GM18508 (cell line): ENCODE measurements around the gene GATA6.
"Not testable (repeated sequence)": the region's sequence is repeated elsewhere in the genome, so short reads cannot be mapped to it uniquely, and the experiment has no call there.

Source experiments
- ATAC-seq: cut with Tn5 transposase; IDR thresholded peaks from one replicate; pipeline ENCODE4 v1.9.1; 2021; ENCODE audit warnings: moderate number of reproducible peaks; ENCODE audit not compliant: insufficient read depth, unreplicated experiment

The GATA6 gene

GRCh38 chr18:22179174-22179573 lies 9.8 kb downstream of the GATA6 start:
- no peak for ATAC-seq

- ATAC-seq = no peak
Observed at GRCh38 chr18:22179631-22180030, 10.2 kb downstream of the GATA6 start.

GRCh38 chr18:22180722-22181121 lies 11.3 kb downstream of the GATA6 start:
- no peak for ATAC-seq

- no peak for ATAC-seq
Observed at GRCh38 chr18:22182884-22183697, 13.7 kb downstream of the GATA6 start.

- no peak for ATAC-seq
Observed at GRCh38 chr18:22183698-22184170, 14.3 kb downstream of the GATA6 start.

GRCh38 chr18:22184573-22184972 lies 15.2 kb downstream of the GATA6 start:
- ATAC-seq = not testable (repeated sequence)

GRCh38 chr18:22185273-22185672 lies 15.9 kb downstream of the GATA6 start:
- ATAC-seq = no peak

GRCh38 chr18:22185771-22186386 lies 16.5 kb downstream of the GATA6 start:
- ATAC-seq = no peak

GRCh38 chr18:22186484-22186971 lies 17.1 kb downstream of the GATA6 start:
- no peak for ATAC-seq

GRCh38 chr18:22188559-22189267 lies 19.3 kb downstream of the GATA6 start:
- ATAC-seq = no peak

GRCh38 chr18:22189449-22190166 lies 20.2 kb downstream of the GATA6 start:
- no peak for ATAC-seq

- no peak for ATAC-seq
Observed at GRCh38 chr18:22191346-22191695, 21.9 kb downstream of the GATA6 start.

GRCh38 chr18:22191923-22192322 lies 22.5 kb downstream of the GATA6 start:
- no peak for ATAC-seq

- no peak for ATAC-seq
Observed at GRCh38 chr18:22193466-22193865, 24.1 kb downstream of the GATA6 start.

- no peak for ATAC-seq
Observed at GRCh38 chr18:22194151-22194598, 24.8 kb downstream of the GATA6 start.

- no peak for ATAC-seq
Observed at GRCh38 chr18:22195052-22195451, 25.7 kb downstream of the GATA6 start.

GRCh38 chr18:22196943-22197342 lies 27.6 kb downstream of the GATA6 start:
- ATAC-seq = not testable (repeated sequence)

- no peak for ATAC-seq
Observed at GRCh38 chr18:22197668-22198067, 28.3 kb downstream of the GATA6 start.

GRCh38 chr18:22198163-22198562 lies 28.8 kb downstream of the GATA6 start:
- ATAC-seq = no peak

- ATAC-seq = no peak
Observed at GRCh38 chr18:22199005-22199404, 29.6 kb downstream of the GATA6 start.
